Ovary (tissue), 9 donors: ENCODE data around the gene SELENOT. TPM values are rescaled to one million over a fixed set of nuclear protein-coding genes. Genes with fewer than 3 reads are reported as not detected.

Experiments used
- DNase-seq, 5 donors: peaks; one replicate each; pipeline ENCODE4 v3.0.0-alpha.2; 2019 to 2020
- H3K27ac ChIP-seq, 2 donors: fragments of 200-600 bp; one replicate each; pipeline versions ENCODE4 v1.5.1 to v1.8.0; 2019 to 2022
- H3K27me3 ChIP-seq: fragments of 200-600 bp; one replicate; pipeline ENCODE4 v1.8.0; 2022
- H3K36me3 ChIP-seq: fragments of 200-600 bp; sonication (generic); one replicate; pipeline ENCODE4 v1.5.1; 2019
- H3K4me1 ChIP-seq: one replicate; pipeline ENCODE4 v1.8.1; 2013; ENCODE audit warnings: mild to moderate bottlenecking, moderate library complexity; ENCODE audit not compliant: insufficient read depth
- H3K4me3 ChIP-seq: fragments of 200-600 bp; sonication (generic); one replicate; pipeline ENCODE4 v1.5.1; 2017
- H3K9me3 ChIP-seq, 2 donors: fragments of 200-600 bp in 1 of 2; sonication (generic) in 1 of 2; one replicate each; pipeline versions ENCODE4 v1.5.1 to v1.8.1; 2013 to 2019; ENCODE audit warnings: mild to moderate bottlenecking in 1 of 2, moderate library complexity in 1 of 2
- CTCF ChIP-seq, 3 donors: fragments of 450-650 bp in 2 of 3; fragments of 200-600 bp in 1 of 3; IDR thresholded peaks; one replicate each; pipeline versions ENCODE4 v1.5.1 to v1.8.0; 2016 to 2022; ENCODE audit warnings: antibody characterized with exemption in 3 of 3, mild to moderate bottlenecking in 1 of 3
- EP300 ChIP-seq: sonication (generic); formaldehyde crosslinking; IDR thresholded peaks from one replicate; pipeline ENCODE4 v1.6.1; 2017; ENCODE audit warnings: antibody characterized with exemption
- POLR2A ChIP-seq: fragments of 450-650 bp; IDR thresholded peaks from one replicate; pipeline ENCODE4 v1.6.1; 2017; ENCODE audit warnings: antibody characterized with exemption, mild to moderate bottlenecking, moderate library complexity
- WGBS, 3 donors: extraction: QIAGEN DNeasy Blood & Tissue Kit in 1 of 3; methylation state at CpG; one replicate each; pipeline versions ENCODE4 v1.1.5 to v1.1.7; 2013 to 2017; 5-methylcytosine and 5-hydroxymethylcytosine counted together
- intact Hi-C, 4 donors: fragments of 100-400 bp; cut with DNase I; formaldehyde crosslinking; loops; one replicate each; pipeline versions ENCODE4 v1.11.0 to v1.15.1; 2022 to 2023
- polyA plus RNA-seq, 2 donors: library from polyadenylated mRNA; stranded (reverse); fragments of 200-250 nt in 1 of 2; fragments of 350-450 nt in 1 of 2; fragmentation: Illumina TruSeq in 1 of 2; extraction: RNeasy Lipid Tissue Mini Kit (QIAGEN cat#74804) in 1 of 2; gene quantifications; one replicate each; pipeline ENCODE4 v1.2.3, GENCODE V29; 2013 to 2014
- total RNA-seq, 7 donors: library from RNA; depleted of rRNA in 2 of 7; stranded (reverse); fragments of >200 nt in 2 of 7; fragmentation: NEBNext Ultra II Directional in 3 of 7; extraction: Animal tissue kit (Norgen Biotek cat#: 25700) in 3 of 7; gene quantifications; one replicate each; pipeline versions ENCODE4 v1.1.0 to v1.2.4, GENCODE V29; 2016 to 2023
- donor health status: DM: no; HTN: no; CAD: no; lungs with moderate emphysema.
- donor health status: DM: no; HTN: no; CAD: no.
- donor health status: Bipolar disorder and iron deficiency.
- donor health status: DM: yes; HTN: yes; CAD: no.
- donor health status: DM: no; HTN: no; CAD: no.
- donor health status: DM: yes; HTN: yes; CAD: no.

SELENOT gene
- total and polyA plus RNA-seq, 9 donors, result 43.4 to 98.1 (median 69.1) TPM

GRCh38 chr3:150635526-150635925, 32.4 kb downstream of the SELENOT start:
- no peak for DNase-seq
- no peak overlapping the region for H3K4me3 ChIP-seq
- TF ChIP-seq EP300 (no peak), POLR2A (no peak), CTCF (IDR thresholded peaks at IDR 0.05) (no peak)
- no peaks in the 10 kb centered on the region for H3K4me1 ChIP-seq
- no peak overlapping the region for H3K27ac ChIP-seq
- intact Hi-C loops, result no loop called here
- H3K36me3 ChIP-seq, result no peaks in the 10 kb centered on the region
- no peaks in the 10 kb centered on the region for H3K9me3 ChIP-seq
- 76 to 88% (median 83%) methylated on average over 1 of the region's 1 CpG for WGBS, 3 donors
- no peaks in the 10 kb centered on the region for H3K27me3 ChIP-seq

- Histone ChIP-seq H3K36me3 (no peaks in the 10 kb centered on the region), H3K4me1 (no peaks in the 10 kb centered on the region), H3K4me3 (no peak overlapping the region), H3K9me3 (no peaks in the 10 kb centered on the region), H3K27ac (no peak overlapping the region), H3K27me3 (no peaks in the 10 kb centered on the region)
- no peak for TF ChIP-seq POLR2A
- TF ChIP-seq CTCF (IDR thresholded peaks at IDR 0.05), result no peak
- no peak for TF ChIP-seq EP300
- 96 to 99% (median 96%) methylated on average over 5 of the region's 5 CpGs for WGBS, 3 donors
- DNase-seq, result no peak
- intact Hi-C loops, result no loop called here
Measured at GRCh38 chr3:150636258-150636657, 33.1 kb downstream of the SELENOT start.

GRCh38 chr3:150639262-150639661, 36.1 kb downstream of the SELENOT start:
- intact Hi-C loops, result no loop called here
- Histone ChIP-seq H3K27ac (no peak overlapping the region), H3K36me3 (no peaks in the 10 kb centered on the region), H3K4me1 (no peaks in the 10 kb centered on the region), H3K4me3 (no peak overlapping the region), H3K27me3 (no peaks in the 10 kb centered on the region), H3K9me3 (no peaks in the 10 kb centered on the region)
- TF ChIP-seq CTCF (IDR thresholded peaks at IDR 0.05) (no peak), POLR2A (no peak), EP300 (no peak)
- 75 to 81% (median 75%) methylated on average over 5 of the region's 5 CpGs for WGBS, 3 donors
- no peak for DNase-seq

GRCh38 chr3:150640256-150640655, 37.1 kb downstream of the SELENOT start:
- Histone ChIP-seq H3K9me3 (no peaks in the 10 kb centered on the region), H3K4me1 (no peaks in the 10 kb centered on the region), H3K27me3 (no peaks in the 10 kb centered on the region), H3K27ac (no peak overlapping the region), H3K4me3 (no peak overlapping the region), H3K36me3 (no peaks in the 10 kb centered on the region)
- WGBS, 3 donors, result 91 to 96% (median 96%) methylated on average over 12 of the region's 12 CpGs
- DNase-seq, result no peak
- TF ChIP-seq POLR2A (no peak), CTCF (IDR thresholded peaks at IDR 0.05) (no peak), EP300 (no peak)
- intact Hi-C loops, result no loop called here

GRCh38 chr3:150653110-150653561, 50.0 kb downstream of the SELENOT start:
- H3K27ac ChIP-seq, result no peak overlapping the region
- intact Hi-C loops, result no loop called here
- H3K4me1 ChIP-seq, result no peaks in the 10 kb centered on the region
- 87 to 93% (median 88%) methylated on average over 4 of the region's 4 CpGs for WGBS, 3 donors
- no peak overlapping the region for H3K4me3 ChIP-seq
- no peaks in the 10 kb centered on the region for H3K27me3 ChIP-seq
- no peak for DNase-seq
- H3K9me3 ChIP-seq, result no peaks in the 10 kb centered on the region
- no peaks in the 10 kb centered on the region for H3K36me3 ChIP-seq
- TF ChIP-seq CTCF (IDR thresholded peaks at IDR 0.05) (no peak), POLR2A (no peak), EP300 (no peak)
